Stimulated activated CD4-positive, alpha-beta T cell treated with anti-CD3 and anti-CD28 coated beads, Interleukin-1b, Interleukin-23, amount 100 ng/mL, for 24 hours (primary cell): ENCODE results near the gene DLX4.

ENCODE experiments used
- DNase-seq, 4 experiments: peaks; one replicate each; pipeline ENCODE4 v3.0.0-alpha.2; 2020; ENCODE audit warnings: low read depth in 4 of 4, low spot score in 1 of 4

DLX4 gene

GRCh38 chr17:49946964-49947584 lies 21.9 kb upstream of the DLX4 start:
- DNase-seq = no peak

GRCh38 chr17:49949634-49950033 lies 19.4 kb upstream of the DLX4 start:
- DNase-seq = no peak

- no peak for DNase-seq
Measured at GRCh38 chr17:49951362-49952082, 17.5 kb upstream of the DLX4 start.

GRCh38 chr17:49952209-49952911 lies 16.6 kb upstream of the DLX4 start:
- peak; percentile 50 to 79 (median 69) for DNase-seq

GRCh38 chr17:49952912-49953497 lies 16.0 kb upstream of the DLX4 start:
- DNase-seq = no peak

GRCh38 chr17:49955157-49955556 lies 13.8 kb upstream of the DLX4 start:
- DNase-seq = no peak

GRCh38 chr17:49956780-49957179 lies 12.2 kb upstream of the DLX4 start:
- DNase-seq = no peak

GRCh38 chr17:49957350-49957749 lies 11.6 kb upstream of the DLX4 start:
- DNase-seq = no peak

- DNase-seq = no peak
Measured at GRCh38 chr17:49958723-49959122, 10.3 kb upstream of the DLX4 start.

GRCh38 chr17:49959183-49959935 lies 9.6 kb upstream of the DLX4 start:
- DNase-seq = no peak

GRCh38 chr17:49962599-49963308 lies 6.2 kb upstream of the DLX4 start:
- DNase-seq = no peak

- no peak for DNase-seq
Measured at GRCh38 chr17:49963309-49963625, 5.7 kb upstream of the DLX4 start.

GRCh38 chr17:49963626-49964302 lies 5.2 kb upstream of the DLX4 start:
- DNase-seq = no peak

- no peak for DNase-seq
Measured at GRCh38 chr17:49964303-49964768, 4.7 kb upstream of the DLX4 start.

GRCh38 chr17:49964769-49965523 lies 4.0 kb upstream of the DLX4 start:
- no peak for DNase-seq

- no peak for DNase-seq
Measured at GRCh38 chr17:49965524-49965909, 3.5 kb upstream of the DLX4 start.

GRCh38 chr17:49966767-49967166 lies 2.2 kb upstream of the DLX4 start:
- DNase-seq = no peak

GRCh38 chr17:49967205-49967604 lies 1.8 kb upstream of the DLX4 start:
- no peak for DNase-seq

- no peak for DNase-seq
Measured at GRCh38 chr17:49967621-49968404, 1.2 kb upstream of the DLX4 start.
